ENCODE data around the gene RPN2.

Gene RPN2

DNA sequence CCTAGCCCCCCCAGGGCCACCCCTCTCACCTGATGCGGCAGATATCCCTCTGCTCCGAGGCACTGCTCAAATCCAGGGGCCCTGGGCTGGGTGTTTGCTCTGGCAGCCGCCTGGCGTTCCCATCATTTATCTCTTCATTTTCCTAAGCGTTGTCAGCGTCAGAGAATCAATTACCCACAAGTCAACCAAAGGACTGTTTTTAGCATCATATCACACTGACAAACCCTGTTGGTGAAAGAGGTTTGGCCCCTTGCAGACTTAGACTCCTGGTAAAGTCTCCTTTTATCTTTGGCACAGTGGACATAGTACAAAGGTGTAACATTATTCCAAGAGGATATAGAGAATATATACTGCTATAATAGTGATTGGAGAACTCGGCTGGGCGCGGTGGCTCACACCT lies 82.6 kb downstream of the RPN2 start, which contains the start of gene GHRH:
GHRH (minus strand) TSS at position 101 of the 400 bp plus-strand sequence. CDS start 4,925 bp downstream, outside the sequence.
- no peak for DNase-seq (ENCODE audit: extremely low read depth in 1 of 2, low read depth in 1 of 2)

DNA sequence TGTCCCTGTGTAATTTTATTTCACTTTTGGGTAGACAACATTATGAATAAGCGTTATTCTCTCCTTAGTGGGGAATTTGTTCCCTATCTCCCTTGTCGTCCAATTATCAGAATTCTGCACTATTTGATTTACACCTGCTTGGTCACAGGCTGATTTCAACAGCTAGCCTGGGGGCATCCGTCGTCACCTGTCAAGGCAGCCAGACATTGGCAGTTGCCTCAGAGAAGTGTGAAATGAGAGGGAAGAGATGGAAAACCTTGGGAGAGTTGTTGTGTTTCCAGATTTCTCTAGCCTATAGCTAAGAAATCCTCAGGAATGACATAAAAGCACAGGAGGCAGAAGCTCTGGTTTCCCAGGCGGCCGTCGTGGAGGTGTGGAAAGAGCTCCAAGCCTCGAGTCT lies 83.4 kb downstream of the RPN2 start:
- DNase-seq (ENCODE audit: extremely low read depth in 1 of 2, low read depth in 1 of 2) = no peak

DNA sequence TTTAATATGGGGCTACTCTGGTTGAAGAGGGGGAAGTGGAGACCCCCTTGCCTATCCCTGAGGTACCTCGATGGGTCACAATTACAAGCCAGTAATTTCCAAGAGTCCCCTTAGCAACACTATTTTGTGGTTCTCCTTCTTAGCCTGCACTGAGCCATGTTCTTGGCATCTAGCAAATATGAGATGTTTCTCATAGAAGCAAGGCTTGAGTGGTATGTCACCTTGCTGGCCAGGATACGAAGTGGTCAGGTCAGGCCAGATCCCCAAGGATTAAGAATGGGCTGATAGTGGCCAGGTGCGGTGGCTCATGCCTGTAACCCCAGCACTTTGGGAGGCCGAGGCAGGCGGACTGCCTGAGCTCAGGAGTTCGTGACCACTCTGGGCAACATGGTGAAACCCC lies 84.6 kb downstream of the RPN2 start:
- DNase-seq (ENCODE audit: extremely low read depth in 1 of 2, low read depth in 1 of 2) = no peak

DNA sequence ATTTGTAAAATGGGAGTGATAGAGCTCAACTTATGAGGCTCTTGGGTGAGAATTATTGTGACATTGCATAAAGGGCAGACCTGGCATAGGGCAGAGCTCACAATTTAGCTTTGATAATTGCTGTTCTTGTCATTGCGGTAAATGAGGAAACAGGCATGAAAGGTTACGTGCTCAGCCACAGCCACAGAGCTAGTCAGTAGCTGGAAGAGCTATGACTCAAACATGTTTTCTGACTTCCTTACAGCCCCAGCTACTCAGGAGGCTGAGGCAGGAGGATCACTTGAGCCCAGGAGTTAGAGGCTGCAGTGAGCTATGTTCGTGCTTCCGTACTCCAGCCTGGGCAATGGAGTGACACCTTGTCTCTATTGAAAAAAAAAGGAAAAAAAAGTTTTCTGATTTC lies 86.0 kb downstream of the RPN2 start:
- DNase-seq (ENCODE audit: extremely low read depth in 1 of 2, low read depth in 1 of 2) = no peak

DNA sequence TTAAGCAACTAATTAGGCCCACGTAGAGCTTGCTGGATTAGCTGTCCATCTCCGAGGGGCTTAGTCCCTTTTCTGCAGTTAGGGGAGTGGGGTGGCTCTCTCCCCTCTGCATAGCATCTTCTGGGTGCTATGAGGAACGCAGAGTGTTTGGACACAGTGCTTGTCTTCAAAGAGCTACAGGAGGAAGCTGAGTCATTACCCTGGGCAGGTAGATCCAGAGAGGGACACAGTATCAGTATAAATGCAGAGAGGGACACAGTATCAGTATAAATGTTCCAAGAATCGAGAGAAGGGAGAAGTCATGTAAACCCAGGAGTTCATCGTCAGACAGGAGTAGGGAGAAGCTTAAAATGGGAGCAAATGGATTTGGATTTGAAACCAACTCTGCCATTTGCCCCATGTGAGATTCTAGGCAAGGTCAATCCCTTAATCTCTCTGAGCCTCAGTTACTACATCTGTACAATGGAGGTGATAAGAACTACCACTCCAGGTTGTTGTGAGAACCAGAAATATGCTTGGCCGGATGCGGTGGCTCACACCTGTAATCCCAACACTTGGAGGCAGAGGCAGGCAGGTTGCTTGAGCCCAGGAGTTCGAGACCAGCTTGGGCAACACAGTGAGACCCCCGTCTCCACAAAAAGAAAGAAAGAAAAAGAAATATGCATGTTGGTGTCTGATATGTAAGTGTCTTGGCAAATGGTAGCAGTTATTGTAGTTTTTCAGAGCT lies 88.0 kb downstream of the RPN2 start:
- DNase-seq (ENCODE audit: extremely low read depth in 1 of 2, low read depth in 1 of 2) = no peak

DNA sequence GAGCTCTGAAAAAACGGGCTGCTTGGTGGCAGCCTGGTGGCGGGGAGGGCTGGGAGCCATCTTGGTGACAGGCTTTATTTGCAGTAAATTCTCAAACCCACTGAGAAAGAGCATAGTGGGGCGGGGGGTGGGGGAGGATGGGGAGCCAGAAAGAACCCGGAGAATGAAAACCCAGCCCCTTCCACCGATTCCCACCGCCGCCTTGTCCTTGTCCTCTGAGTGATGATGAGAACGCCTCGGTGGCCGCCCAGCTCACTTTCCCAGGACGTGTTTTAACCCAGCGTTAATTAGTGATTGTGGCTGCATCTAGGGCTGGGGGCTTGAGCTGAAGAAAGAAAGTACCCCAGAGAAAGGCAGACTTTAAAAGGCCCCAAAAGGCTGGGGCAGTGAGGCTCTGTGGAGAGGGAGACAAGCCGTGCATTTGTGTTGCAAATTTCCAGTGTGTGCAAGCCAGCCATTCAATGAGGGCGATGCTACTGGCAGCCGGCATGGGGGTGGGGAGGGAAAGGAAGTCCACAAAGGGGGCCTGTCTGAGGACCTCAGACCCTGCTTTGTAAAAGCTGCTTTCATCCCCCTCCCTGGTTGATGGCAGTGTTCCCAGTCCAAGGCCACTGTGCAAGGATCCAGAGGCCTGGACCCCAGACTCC lies 88.7 kb downstream of the RPN2 start:
- no peak for DNase-seq (ENCODE audit: extremely low read depth in 1 of 2, low read depth in 1 of 2)

DNA sequence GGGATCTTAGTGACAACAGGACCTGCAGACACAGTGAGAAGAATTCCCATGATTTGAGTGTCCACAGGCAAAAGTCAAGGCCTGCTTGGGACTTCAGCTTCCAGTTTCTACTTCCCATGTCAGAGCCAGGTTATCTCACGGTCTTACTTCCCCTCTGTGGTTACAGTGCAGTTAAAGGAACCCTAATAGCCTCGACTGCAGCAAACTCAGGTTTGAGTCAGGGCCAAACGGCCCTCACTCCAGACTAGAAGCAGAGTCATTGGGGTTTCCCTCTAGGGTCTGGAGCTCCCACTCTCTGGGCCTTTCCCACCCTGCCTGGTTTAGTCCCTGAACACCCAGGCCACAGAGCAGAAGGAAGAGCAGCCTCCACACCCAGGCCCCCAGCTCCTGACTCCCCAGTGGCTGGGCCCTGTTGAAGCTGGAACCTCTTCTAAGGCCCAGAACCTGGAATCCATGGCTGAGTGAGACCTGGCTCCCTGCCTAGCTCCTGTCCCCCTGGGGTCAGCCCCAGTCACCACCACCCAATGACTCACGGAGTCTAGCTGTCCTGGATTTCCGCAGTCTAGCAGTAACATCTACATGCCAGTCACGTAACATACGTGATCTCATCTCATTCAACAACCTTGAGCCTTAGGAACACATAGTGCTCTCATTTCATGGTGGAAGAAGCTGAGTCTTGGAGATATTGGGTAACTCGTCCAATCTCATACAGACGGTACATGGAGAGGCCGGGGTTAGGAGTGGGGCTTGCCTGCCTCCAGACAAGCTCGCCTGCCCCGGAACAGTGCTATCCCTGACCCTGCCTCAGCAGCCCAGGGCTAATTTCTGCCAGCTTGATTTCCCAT lies 91.7 kb downstream of the RPN2 start:
- no peak for DNase-seq (ENCODE audit: extremely low read depth in 1 of 2, low read depth in 1 of 2)

DNA sequence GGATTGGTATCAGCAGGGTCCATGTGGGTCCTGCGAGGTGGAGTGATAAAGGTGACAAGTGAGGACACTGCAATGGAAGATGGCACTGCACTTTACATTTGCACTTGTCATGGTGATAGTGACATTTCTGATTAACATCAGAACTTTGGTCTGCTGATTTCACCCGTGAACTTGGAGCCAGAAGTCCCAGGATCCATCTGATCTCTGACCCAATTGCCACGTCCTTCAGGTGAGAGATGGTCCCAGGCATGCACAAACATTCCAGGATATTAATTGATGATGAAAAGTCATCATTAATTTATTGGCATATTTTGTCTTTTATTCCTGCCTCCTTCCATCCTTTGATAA lies 92.3 kb downstream of the RPN2 start:
- no peak for DNase-seq (ENCODE audit: extremely low read depth in 1 of 2, low read depth in 1 of 2)

DNA sequence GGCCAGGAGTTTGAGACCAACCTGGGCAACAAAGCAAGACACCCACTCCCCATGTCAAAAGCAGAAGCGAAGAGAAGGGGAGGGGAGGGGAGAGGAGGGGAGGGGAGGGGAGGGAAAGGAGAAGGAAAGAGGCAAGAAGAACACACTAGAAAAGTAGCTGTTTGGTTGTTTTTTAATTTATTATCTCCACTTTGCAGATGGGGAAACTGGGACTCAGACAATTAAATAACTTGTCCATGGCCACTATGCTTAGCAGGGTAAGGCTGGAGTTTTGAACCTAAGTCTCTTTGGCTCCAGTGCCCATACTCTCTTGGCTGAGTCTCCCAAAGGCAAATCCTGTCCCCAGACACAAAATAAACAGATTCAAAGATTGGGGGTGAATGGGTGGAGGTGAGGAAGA lies 94.9 kb downstream of the RPN2 start:
- DNase-seq (ENCODE audit: extremely low read depth in 1 of 2, low read depth in 1 of 2) = no peak

DNA sequence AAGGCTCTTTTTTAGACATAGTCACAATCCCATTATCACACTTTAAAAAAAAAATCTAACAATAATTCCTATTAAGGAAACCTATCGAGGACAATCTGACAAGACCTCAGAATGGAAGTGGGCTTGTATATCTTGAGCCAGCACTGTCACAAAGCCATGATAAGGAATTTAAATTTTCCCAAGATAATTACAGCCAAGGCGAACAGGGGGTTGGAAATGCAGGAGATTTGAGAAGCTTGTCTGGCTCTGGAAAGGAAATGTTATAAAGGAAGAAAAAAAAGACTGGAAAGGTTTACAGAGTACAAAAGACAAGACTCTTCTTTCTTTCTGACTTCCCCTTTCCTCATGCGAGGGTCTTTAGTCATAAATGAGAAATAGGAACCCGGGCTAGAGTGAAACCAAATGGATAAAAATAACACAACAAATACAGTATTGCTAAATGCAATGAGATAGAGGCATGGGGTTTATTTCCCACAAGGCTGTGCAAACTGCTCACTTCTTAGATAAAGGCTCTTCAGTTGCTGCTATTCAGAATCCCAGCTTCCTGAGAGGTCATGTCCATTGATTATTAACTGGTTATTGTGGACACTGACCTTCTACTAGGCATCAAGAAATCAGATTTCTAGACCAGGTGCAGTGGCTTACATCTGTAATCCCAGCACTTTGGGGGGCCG lies 95.9 kb downstream of the RPN2 start:
- no peak for DNase-seq (ENCODE audit: extremely low read depth in 1 of 2, low read depth in 1 of 2)

DNA sequence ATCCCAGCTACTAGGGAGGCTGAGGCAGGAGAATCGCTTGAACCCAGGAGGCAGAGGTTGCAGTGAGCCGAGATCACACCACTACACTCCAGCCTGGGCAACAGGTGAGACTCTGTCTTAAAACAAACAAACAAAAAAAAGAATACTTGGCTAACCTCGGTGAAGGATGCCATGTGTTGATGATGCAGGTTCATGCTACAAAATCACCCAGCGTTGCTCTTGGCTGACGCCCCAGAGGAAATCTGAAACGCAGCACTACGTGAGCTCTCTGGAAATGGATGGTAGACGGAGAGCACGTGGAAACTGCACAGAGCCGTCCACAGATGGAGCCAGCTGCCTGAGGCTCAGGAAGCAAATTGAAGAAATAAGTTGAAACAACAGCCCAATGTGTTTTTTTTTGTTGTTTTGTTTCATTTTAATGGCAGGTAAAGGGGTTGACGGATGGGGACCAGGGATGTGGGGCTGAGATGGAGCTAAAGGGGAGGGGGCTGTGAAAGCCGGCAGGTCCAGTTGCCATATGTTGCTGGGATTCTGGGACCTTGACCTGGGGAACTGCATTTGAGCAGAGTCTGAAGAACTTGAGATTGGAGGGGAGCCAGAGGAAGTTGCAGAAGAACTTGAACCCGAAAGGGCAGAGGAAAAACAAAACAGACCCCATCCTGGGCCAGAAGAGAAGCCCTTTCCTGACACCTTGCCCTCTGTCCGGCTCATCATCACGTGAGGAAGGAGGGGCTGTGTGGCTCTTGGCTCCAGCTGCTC lies 97.5 kb downstream of the RPN2 start:
- no peak for DNase-seq (ENCODE audit: extremely low read depth in 1 of 2, low read depth in 1 of 2)

DNA sequence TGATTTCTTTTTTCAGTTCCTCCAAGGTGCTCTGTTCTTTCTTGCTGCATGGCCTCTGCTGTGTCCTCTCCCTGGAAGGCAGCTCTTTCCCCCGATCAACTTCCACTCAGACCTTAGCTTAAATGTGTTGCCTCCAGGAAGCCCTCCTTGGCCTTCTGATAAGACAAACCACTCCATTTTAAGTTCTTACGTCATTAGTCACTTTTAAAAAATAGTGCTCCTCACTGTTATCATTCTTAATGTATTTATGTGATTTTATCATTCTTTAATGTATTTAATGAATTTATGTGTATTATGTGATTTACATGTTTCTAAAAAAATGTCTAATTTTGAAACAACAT lies 98.1 kb downstream of the RPN2 start:
- no peak for DNase-seq (ENCODE audit: extremely low read depth in 1 of 2, low read depth in 1 of 2)

DNA sequence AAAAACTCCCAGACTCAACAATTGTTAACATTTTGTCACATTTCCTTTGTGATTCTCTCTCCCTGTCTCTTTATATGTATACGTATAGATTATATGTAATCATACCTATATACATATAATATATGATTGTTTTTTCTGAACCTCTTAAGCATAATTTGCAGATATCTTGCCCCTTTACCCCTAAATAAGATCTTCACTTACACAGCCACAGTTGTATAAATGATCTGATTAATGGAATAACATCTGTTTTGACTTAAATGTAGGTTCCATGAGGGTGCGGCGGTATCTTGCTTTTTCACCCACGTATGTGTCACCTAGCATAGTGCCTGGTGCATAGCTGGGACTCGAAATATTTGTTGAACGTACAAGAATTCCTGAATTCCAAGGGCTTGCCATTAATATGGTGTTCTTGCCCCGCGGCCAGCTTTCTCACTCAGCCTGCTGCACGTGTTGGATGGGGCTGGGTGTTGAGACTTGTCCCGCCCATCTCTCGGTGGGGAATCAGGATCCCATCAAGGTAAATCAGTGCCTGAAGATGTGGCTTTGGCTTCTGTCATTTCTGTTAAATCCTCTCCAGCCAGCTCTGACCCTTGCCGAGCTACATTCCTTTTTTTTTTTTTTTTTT lies 99.9 kb downstream of the RPN2 start:
- DNase-seq (ENCODE audit: extremely low read depth in 1 of 2, low read depth in 1 of 2) = no peak

DNA sequence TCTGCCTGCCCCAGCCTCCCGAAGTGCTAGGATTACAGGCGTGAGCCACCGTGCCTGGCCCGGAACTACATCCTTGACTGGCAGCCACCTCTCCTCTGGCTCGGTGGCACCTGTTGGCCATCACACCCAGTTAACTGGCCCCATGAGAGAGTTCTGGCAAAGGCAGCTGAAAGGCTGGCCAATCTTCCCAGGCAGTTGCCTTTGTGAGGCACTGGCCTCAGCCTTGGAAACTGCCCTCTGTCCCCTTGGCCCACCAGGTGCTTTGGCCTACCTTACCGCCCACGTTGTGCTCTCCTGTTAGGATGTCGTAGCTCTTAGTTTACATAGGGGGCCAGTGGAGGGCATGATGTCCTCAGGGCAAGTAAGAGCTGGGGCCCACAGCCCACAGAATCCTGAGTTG lies 100.7 kb downstream of the RPN2 start:
- no peak for DNase-seq (ENCODE audit: extremely low read depth in 1 of 2, low read depth in 1 of 2)

DNA sequence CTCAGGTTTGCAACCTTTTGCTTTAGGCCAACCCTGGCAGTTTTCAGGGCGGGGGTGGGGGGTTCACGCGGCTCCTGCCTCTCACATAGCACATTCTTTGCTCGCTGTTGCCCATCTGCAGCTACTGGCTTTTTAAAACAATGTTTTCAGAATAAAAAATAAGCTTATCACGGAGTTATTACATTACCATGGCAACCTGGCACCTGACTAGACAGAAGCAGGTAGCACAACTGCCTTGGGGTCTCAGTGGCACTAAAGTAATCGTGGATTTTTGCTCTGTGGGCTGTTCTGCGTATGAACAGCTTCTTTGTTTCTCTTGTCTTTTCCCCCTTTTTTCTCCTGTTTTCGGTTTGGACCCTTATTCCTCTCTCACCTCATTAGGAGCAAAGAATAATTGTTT lies 101.3 kb downstream of the RPN2 start:
- DNase-seq (ENCODE audit: extremely low read depth in 1 of 2, low read depth in 1 of 2) = no peak

DNA sequence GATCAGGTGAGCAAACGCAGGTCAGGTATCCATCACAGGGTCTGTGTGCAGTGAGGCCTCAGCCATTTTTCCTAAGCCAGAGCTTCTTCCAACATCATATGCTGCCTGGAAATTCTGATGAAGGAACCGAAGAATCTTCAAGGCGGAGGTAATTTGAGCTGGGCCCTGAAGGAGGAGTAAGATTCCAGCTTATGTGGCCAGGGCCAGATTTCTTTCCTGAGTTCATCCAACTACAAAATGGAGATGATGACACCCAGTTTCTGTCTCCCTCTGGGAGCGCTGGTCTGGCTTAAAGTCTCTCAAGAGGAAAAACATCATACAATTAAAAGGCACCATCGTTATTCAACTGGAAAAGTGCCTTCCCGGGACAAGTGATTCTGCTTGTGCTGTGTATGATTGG lies 103.4 kb downstream of the RPN2 start:
- no peak for DNase-seq (ENCODE audit: extremely low read depth in 1 of 2, low read depth in 1 of 2)

DNA sequence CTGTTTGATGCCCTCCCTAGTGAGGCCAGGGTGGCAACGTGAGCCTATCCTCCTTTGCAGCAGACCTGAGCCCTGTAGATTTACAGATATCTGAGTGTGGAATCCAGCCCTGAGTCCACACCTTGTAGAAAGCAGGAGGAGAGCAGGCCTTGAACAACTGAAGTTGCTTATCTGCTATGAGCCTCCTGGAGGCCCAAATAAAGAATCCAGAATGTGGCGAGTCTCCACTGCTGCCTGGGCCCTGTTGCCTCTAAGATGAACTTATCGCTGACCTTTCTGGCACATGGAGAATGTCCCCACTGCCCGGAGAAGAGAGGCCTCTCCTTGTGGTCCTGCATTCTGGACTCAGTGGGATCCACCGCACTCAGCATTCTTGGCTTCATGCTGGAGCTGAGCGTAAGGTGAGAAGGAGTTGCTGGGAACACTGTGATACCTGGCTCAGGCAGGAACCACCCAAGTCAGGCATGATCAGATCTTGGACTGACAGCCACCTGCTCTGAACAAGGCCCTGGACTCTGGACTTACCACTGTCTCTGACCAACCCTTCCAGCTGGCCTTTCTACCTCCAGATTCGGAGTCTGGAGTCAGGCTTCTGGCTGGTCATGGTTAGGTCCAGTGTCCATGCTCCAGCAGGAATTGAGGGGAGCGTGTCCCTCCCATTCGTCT lies 104.5 kb downstream of the RPN2 start:
- no peak for DNase-seq (ENCODE audit: extremely low read depth in 1 of 2, low read depth in 1 of 2)

DNA sequence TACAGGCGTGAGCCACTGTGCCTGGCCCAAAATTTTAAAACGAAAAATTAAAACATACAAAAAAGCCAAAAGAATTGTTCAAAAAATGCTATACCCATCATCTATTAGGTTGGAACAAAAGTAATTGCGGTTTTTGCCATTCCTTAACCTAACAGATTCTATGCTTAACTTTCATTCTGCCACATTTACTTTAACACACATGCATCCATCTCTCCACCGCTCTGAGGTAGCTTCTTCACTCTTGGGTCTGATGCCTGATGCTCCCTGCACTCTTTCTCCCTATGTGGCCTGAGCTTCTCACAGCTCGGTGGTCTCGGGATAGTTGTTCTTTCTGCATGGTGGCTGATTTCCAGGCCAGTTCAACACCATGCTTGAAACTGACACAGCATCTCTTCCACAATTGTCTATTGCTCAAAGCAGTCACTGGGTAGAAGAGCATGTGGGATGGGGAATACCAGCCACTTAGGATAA lies 105.6 kb downstream of the RPN2 start:
- DNase-seq (ENCODE audit: extremely low read depth in 1 of 2, low read depth in 1 of 2) = no peak

DNA sequence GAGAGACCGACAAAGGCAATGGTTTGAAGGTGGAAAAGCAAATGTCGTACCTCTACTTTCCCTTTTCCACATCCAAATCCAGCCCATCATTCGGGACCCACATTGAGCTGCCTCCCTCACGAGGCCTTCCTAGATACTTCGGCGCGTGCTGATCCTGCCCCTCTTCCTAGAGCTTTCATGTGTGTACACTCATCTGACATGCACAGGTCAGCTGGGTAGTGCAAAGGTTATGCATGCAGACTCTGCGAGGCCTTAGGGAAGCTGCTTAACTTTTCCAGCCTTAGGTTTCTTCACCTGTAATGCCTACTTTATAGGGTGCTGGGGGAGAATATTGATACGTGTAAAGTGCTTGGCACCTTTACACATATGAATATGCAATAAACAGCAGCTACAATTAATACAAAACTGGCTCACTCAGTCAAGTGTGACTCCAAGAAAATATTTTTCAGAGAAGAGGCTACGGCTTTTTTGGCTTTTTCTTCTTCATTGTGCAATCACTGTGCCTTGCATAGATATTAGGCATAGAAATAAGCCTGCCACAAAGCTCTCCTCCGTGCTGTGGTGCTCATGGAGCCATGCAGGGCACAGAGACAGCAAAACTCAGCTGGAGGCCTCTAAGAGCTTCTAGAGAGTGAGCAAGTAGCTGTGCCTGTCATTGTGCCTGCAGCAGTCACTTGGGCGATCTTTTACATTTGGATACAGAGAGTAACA lies 106.7 kb downstream of the RPN2 start:
- DNase-seq (ENCODE audit: extremely low read depth in 1 of 2, low read depth in 1 of 2) = no peak
